ENCODE results near the gene NPPA. TPM values are rescaled to one million over a fixed set of nuclear protein-coding genes. Genes with fewer than 3 reads are reported as not detected.

Gene NPPA
- total RNA-seq, 1 experiment from 2014 or later: not detected

- no peaks in the 10 kb centered on the region; the same call in none of the 2 replicates for H3K27me3 Mint-ChIP-seq (ENCODE audit: low read depth)
- Histone ChIP-seq H2BK5ac (ENCODE audit: insufficient read length, low read length) (no peak overlapping the region), H2BK120ac (ENCODE audit: low read depth, low read length, poor library complexity, severe bottlenecking) (no peak overlapping the region), H3K56ac (ENCODE audit: insufficient read length, low read depth, low read length) (no peak overlapping the region), H2AK5ac (ENCODE audit: insufficient read length, low read length) (no peak overlapping the region), H3K27ac (ENCODE audit: insufficient read length, low read depth, low read length) (no peak overlapping the region), H2BK15ac (ENCODE audit: low read depth, low read length) (no peak overlapping the region), H3K79me2 (ENCODE audit: insufficient read depth, low read length) (no peaks in the 10 kb centered on the region), H2AFZ (ENCODE audit: low read length) (no peak overlapping the region), H3K27me3 (ENCODE audit: insufficient read depth, low read length) (no peaks in the 10 kb centered on the region), H3K4me1 (ENCODE audit: insufficient read depth, low read length) (peaks cover 2% of the 10 kb centered on the region; the same call in 1 of the 2 replicates), H3K4me2 (ENCODE audit: insufficient read depth, insufficient read length, low read length) (no peak overlapping the region), H2BK20ac (ENCODE audit: low read depth, low read length, poor library complexity, severe bottlenecking) (no peak overlapping the region), H3K23ac (ENCODE audit: insufficient read length, low read depth, low read length) (no peak overlapping the region), H4K20me1 (ENCODE audit: control insufficient read depth, insufficient read depth, insufficient read length) (no peaks in the 10 kb centered on the region), H4K8ac (replicated peaks; ENCODE audit: insufficient read length, low read depth, low read length) (no peak overlapping the region), H4K91ac (ENCODE audit: insufficient read length, low read depth, low read length) (no peak overlapping the region), H3T11ph (ENCODE audit: low read length) (no peak overlapping the region), H3K23me2 (ENCODE audit: insufficient read length, low read depth, low read length, poor library complexity, severe bottlenecking) (no peaks in the 10 kb centered on the region), H3K18ac (ENCODE audit: insufficient read length, low read depth, low read length) (no peak overlapping the region), H3K79me1 (ENCODE audit: insufficient read depth, low read depth, low read length, poor library complexity, severe bottlenecking) (no peaks in the 10 kb centered on the region), H3K4ac (ENCODE audit: low read depth, low read length) (no peak overlapping the region), H2BK12ac (ENCODE audit: insufficient read length, low read depth, low read length) (no peak overlapping the region), H3K14ac (ENCODE audit: insufficient read depth, low read length) (no peak overlapping the region), H3K9ac (ENCODE audit: extremely low read depth, insufficient read length, low read length) (no peak overlapping the region), H4K5ac (ENCODE audit: insufficient read length, low read depth, low read length) (no peak overlapping the region), H3K9me3 (ENCODE audit: control insufficient read depth, low read depth, low read length) (no peaks in the 10 kb centered on the region)
- H3K9me3 Mint-ChIP-seq: peaks cover 0 to 5% of the 10 kb centered on the region in 2 experiments; a peak in 4 of 5 replicates
- H3K36me3 Mint-ChIP-seq (ENCODE audit: insufficient read depth in 1 of 3, low read depth in 3 of 3): 0 out of 7 replicates have a peak, but pooled peaks cover 0 to 7% (median 0%) of the 10 kb centered on the region in 3 experiments
- no peak for TF ChIP-seq CTCF (conservative IDR thresholded peaks at IDR 0.05)
- DNase-seq: no peak
- WGBS (ENCODE audit: extremely low coverage, insufficient read length, low lambda C conversion rate): no CpG with 5 or more reads among the region's 6 CpGs
- H3K4me1 Mint-ChIP-seq: peaks cover 10% of the 10 kb centered on the region in 2 experiments
- no peak overlapping the region for H3K27ac Mint-ChIP-seq
- no peak overlapping the region for H3K4me3 Mint-ChIP-seq
These were observed 31.3 kb upstream of the NPPA start for GRCh38 chr1:11878891-11879190.

Measured in H9 (cell line).